ENCODE measurements around the gene VGLL4. TPM values are rescaled to one million over a fixed set of nuclear protein-coding genes. Genes with fewer than 3 reads are reported as not detected.
A peak's percentile ranks its signal among the peaks of the same experiment; 100 is the strongest.

Gene VGLL4
- total and polyA plus RNA-seq, 4 experiments from 2014 or later = 15.1 to 30.3 (median 25.6) TPM

DNA sequence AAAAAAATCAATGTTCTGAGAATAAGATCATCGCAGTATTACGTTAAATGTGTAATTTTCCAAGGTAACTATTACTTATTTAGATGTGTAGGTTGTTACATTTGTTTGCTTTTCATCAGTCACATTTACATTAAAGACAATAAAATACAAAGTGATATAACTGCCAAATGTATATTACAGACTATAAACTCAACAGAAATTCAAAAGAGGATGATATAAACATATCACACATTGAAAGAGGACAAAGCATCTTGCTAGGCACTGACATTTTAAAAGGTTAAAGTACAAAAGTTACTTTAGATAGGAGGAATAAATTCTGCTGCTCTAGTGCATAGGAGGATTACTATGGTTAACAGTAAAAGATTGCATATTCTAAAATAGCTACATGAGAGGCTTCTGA is 16.1 kb downstream of the VGLL4 start:
- Mint-ChIP-seq H3K9me3 (no peaks in the 10 kb centered on the region), H3K36me3 (peaks cover 1 to 14% of the 10 kb centered on the region in 2 donors), H3K4me3 (peak overlapping the region in 1 of 8 donors; percentile 11), H3K4me1 (peaks cover 50 to 73% (median 62%) of the 10 kb centered on the region in 4 donors), H3K27ac (no peak overlapping the region), H3K27me3 (no peaks in the 10 kb centered on the region)
- Histone ChIP-seq H3K27ac (ENCODE audit: low read depth, low read length) (no peak overlapping the region), H3K36me3 (ENCODE audit: insufficient read depth, low read length) (no peaks in the 10 kb centered on the region), H3K4me3 (ENCODE audit: low read length in 2 of 2) (no peak overlapping the region), H3K27me3 (ENCODE audit: insufficient read depth, low read length) (no peaks in the 10 kb centered on the region), H3K4me1 (ENCODE audit: insufficient read depth, low read length) (peaks cover 35% of the 10 kb centered on the region), H3K9me3 (ENCODE audit: control insufficient read depth in 1 of 2, low read length in 2 of 2) (no peaks in the 10 kb centered on the region)
- intact Hi-C loops (cut with micrococcal nuclease) = no loop called here
- no peak for DNase-seq
- ChIA-PET POLR2A (ENCODE audit: partially characterized antibody) (interaction anchor here (1.9 kb wide), 1 partner anchor 11 kb away, joined by 5 read pairs; no protein-coding TSS in a partner anchor), CTCF (ENCODE audit: partially characterized antibody) (interaction anchor here (0.7 kb wide), 1 partner anchor 214 kb away, joined by 4 read pairs; no protein-coding TSS in a partner anchor)

DNA sequence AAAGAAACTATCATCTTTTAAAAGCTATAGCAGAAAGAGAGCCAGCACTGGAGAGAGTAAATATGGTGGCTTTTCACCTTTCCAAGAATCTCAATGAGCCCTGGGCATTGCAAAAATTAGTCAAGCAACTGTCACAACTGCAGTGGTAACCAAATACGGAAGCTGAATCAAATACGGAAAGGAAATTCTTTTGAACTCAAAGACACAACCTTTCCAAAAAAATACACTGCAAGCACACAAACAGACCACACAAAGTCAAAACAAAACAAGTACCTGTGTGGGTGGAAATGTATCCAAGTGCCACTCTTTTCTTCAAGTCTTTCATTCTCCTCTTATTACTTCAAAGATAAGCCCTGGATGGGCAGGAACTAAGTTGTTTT is 17.6 kb downstream of the VGLL4 start:
- Mint-ChIP-seq H3K27ac (peak overlapping the region in 5 of 7 donors; percentile 0 to 93 (median 83)), H3K36me3 (peaks cover 1 to 9% of the 10 kb centered on the region in 2 donors), H3K9me3 (no peaks in the 10 kb centered on the region), H3K4me1 (peaks cover 45 to 72% (median 55%) of the 10 kb centered on the region in 4 donors), H3K4me3 (peak overlapping the region in 6 of 8 donors; percentile 1 to 84 (median 40)), H3K27me3 (no peaks in the 10 kb centered on the region)
- H3K27ac ChIP-seq (ENCODE audit: low read depth, low read length) = no peak overlapping the region
- intact Hi-C loops (cut with micrococcal nuclease) = no loop called here
- no peaks in the 10 kb centered on the region for H3K9me3 ChIP-seq (ENCODE audit: control insufficient read depth in 1 of 2, low read length in 2 of 2)
- H3K27me3 ChIP-seq (ENCODE audit: insufficient read depth, low read length) = no peaks in the 10 kb centered on the region
- peaks cover 35% of the 10 kb centered on the region for H3K4me1 ChIP-seq (ENCODE audit: insufficient read depth, low read length)
- no peak overlapping the region for H3K4me3 ChIP-seq (ENCODE audit: low read length in 2 of 2)
- ChIA-PET POLR2A (ENCODE audit: partially characterized antibody) (interaction anchor here (0.6 to 2.3 kb wide), 3 partner anchors 12 to 17 kb away, joined by 3 to 10 read pairs (median 5); partner anchors contain the start of gene VGLL4), CTCF (ENCODE audit: partially characterized antibody) (interaction anchor here (1.6 to 1.8 kb wide), 2 partner anchors 17 to 25 kb away, joined by 4 to 5 read pairs; partner anchors contain the start of gene VGLL4)
- no peaks in the 10 kb centered on the region for H3K36me3 ChIP-seq (ENCODE audit: insufficient read depth, low read length)
- DNase-seq = peak in 1 of 5 donors; percentile 32

DNA sequence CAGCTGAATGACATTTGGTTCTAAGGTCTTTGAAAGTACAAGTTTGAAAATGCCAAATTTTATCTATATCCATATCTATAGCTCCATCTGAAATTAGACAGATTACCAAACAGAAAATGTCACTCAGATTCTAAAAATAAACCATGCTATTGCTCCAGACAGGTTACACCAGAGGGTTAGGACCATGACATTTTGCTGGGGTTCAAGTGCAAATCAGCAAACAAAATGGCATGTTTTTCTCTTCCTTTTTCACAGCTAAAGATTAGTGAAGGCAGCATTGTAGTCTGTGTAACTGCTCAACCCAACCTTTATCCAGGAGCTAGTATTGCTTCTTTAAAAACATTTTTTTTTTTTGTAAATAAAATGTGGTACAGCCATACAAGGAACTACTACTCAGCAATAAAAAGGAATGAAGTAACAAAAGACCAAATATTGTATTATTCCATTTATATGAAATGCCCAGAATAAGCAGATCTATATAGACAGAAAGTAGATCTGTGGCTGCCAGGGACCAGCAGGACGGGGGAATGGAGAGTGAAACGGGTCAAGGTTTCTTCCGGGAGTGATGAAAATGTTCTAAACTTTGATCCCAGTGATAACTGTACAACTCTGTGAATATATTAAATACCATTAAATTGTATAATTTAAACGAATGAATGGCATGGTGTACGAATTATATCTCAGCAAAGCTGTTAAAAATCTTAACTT is 18.2 kb downstream of the VGLL4 start:
- H3K27me3 ChIP-seq (ENCODE audit: insufficient read depth, low read length) = no peaks in the 10 kb centered on the region
- peak overlapping the region; percentile 69 to 97 (median 91) for H3K27ac Mint-ChIP-seq
- ChIA-PET POLR2A (ENCODE audit: partially characterized antibody) (interaction anchor here (0.6 to 2.3 kb wide), 3 partner anchors 13 to 18 kb away, joined by 3 to 10 read pairs (median 5); partner anchors contain the start of gene VGLL4), CTCF (ENCODE audit: partially characterized antibody) (interaction anchor here (1.5 to 1.8 kb wide), 3 partner anchors 18 to 246 kb away, joined by 4 to 5 read pairs (median 4); partner anchors contain the start of gene VGLL4)
- no peaks in the 10 kb centered on the region for H3K9me3 Mint-ChIP-seq
- H3K4me1 ChIP-seq (ENCODE audit: insufficient read depth, low read length) = peaks cover 35% of the 10 kb centered on the region
- H3K27me3 Mint-ChIP-seq = no peaks in the 10 kb centered on the region
- intact Hi-C loops (cut with micrococcal nuclease) = loop anchor here (2.0 kb wide), 1 partner anchor 17 kb away; the partner anchor contains the start of gene VGLL4
- no peaks in the 10 kb centered on the region for H3K36me3 ChIP-seq (ENCODE audit: insufficient read depth, low read length)
- H3K4me3 Mint-ChIP-seq = peak overlapping the region in 5 of 8 donors; percentile 68 to 85 (median 80)
- H3K36me3 Mint-ChIP-seq = peaks cover 1 to 9% of the 10 kb centered on the region in 2 donors
- DNase-seq = no peak
- H3K4me1 Mint-ChIP-seq = peaks cover 45 to 72% (median 55%) of the 10 kb centered on the region in 4 donors
- no peaks in the 10 kb centered on the region for H3K9me3 ChIP-seq (ENCODE audit: control insufficient read depth in 1 of 2, low read length in 2 of 2)
- no peak overlapping the region for H3K4me3 ChIP-seq (ENCODE audit: low read length in 2 of 2)
- H3K27ac ChIP-seq (ENCODE audit: low read depth, low read length) = no peak overlapping the region

DNA sequence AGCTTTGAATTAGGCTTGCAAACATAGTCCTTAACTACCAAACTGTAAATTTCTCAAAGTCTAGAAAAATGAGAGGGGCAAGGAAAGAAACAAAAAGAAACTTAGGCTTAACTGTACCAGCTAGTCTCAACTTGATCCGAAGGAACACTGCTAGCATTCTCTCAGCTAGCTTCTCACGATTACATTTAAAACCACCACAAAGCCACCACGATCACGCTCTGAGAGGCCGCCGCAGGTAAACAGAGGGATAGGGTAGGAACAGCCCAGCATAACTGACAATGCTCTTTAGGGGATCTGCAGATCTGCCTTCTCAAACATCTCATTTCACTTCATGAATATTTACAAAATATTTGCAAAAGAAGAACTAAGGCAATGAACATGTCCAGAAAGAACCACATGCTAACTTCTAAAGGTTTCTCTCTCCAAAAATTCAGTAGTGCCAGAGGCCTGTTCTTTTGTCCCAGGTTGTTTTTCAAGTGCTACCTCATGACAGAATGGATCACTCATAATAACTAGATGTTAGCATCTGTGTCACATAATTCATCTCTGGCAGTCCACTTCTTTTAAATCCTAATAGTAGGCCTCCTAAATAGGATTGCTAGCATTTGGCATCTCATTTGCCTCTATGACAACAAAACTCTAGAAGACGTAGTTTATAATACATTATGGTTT is 18.9 kb downstream of the VGLL4 start:
- Histone ChIP-seq H3K27ac (ENCODE audit: low read depth, low read length) (peak overlapping the region; percentile 46), H3K36me3 (ENCODE audit: insufficient read depth, low read length) (no peaks in the 10 kb centered on the region), H3K4me1 (ENCODE audit: insufficient read depth, low read length) (peaks cover 39% of the 10 kb centered on the region), H3K27me3 (ENCODE audit: insufficient read depth, low read length) (no peaks in the 10 kb centered on the region), H3K4me3 (ENCODE audit: low read length in 2 of 2) (peak overlapping the region in 1 of 2 donors; percentile 3), H3K9me3 (ENCODE audit: control insufficient read depth in 1 of 2, low read length in 2 of 2) (no peaks in the 10 kb centered on the region)
- Mint-ChIP-seq H3K27me3 (no peaks in the 10 kb centered on the region), H3K4me3 (peak overlapping the region; percentile 50 to 85 (median 74)), H3K36me3 (peaks cover 1 to 7% of the 10 kb centered on the region in 2 donors), H3K27ac (peak overlapping the region; percentile 83 to 97 (median 92)), H3K4me1 (peaks cover 48 to 75% (median 58%) of the 10 kb centered on the region in 4 donors), H3K9me3 (no peaks in the 10 kb centered on the region)
- POLR2A ChIA-PET (ENCODE audit: partially characterized antibody) = interaction anchor here (0.9 to 2.3 kb wide), 2 partner anchors 19 kb away, joined by 5 to 10 read pairs; partner anchors contain the start of gene VGLL4
- DNase-seq = peak in 4 of 5 donors; percentile 16 to 51 (median 28)
- intact Hi-C loops (cut with micrococcal nuclease) = loop anchor here (2.0 kb wide), 1 partner anchor 18 kb away; the partner anchor contains the start of gene VGLL4
- CTCF ChIA-PET (ENCODE audit: partially characterized antibody) = interaction anchor here (1.3 to 1.8 kb wide), 4 partner anchors 12 to 388 kb away, joined by 3 to 5 read pairs (median 4); partner anchors contain the start of gene VGLL4

DNA sequence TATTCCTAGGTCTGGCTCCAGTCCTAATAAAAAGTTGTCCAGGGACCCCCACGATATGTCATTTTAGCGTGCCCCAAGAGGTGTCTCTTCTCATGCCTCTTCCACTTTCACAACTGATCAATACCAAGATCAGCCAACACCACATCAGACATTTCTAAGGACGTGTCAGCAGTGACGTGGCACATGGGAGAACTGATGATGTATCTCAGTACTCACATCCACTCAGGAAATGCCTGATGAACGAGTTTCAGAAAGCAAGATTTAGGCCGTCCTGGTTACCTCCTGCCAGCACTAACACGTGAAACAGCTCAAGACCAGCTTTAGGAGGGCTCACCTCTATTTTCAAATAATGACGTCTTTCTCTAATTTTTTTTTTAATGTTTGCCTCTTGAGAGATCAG is 19.6 kb downstream of the VGLL4 start:
- Histone ChIP-seq H3K36me3 (ENCODE audit: insufficient read depth, low read length) (no peaks in the 10 kb centered on the region), H3K4me3 (ENCODE audit: low read length in 2 of 2) (peak overlapping the region in 1 of 2 donors; percentile 3), H3K27me3 (ENCODE audit: insufficient read depth, low read length) (no peaks in the 10 kb centered on the region), H3K27ac (ENCODE audit: low read depth, low read length) (peak overlapping the region; percentile 46), H3K4me1 (ENCODE audit: insufficient read depth, low read length) (peaks cover 46% of the 10 kb centered on the region), H3K9me3 (ENCODE audit: control insufficient read depth in 1 of 2, low read length in 2 of 2) (no peaks in the 10 kb centered on the region)
- H3K27ac Mint-ChIP-seq = peak overlapping the region; percentile 83 to 97 (median 92)
- no peaks in the 10 kb centered on the region for H3K27me3 Mint-ChIP-seq
- H3K36me3 Mint-ChIP-seq = peaks cover 1 to 6% of the 10 kb centered on the region in 2 donors
- DNase-seq = peak; percentile 48 to 87 (median 60)
- ChIA-PET CTCF (ENCODE audit: partially characterized antibody) (interaction anchor here (1.3 to 1.5 kb wide), 3 partner anchors 13 to 388 kb away, joined by 3 to 4 read pairs (median 4); no protein-coding TSS in a partner anchor), POLR2A (ENCODE audit: partially characterized antibody) (interaction anchor here (0.6 to 0.9 kb wide), 2 partner anchors 20 to 45 kb away, joined by 3 to 5 read pairs; partner anchors contain the start of gene VGLL4)
- H3K4me3 Mint-ChIP-seq = peak overlapping the region; percentile 50 to 85 (median 74)
- H3K9me3 Mint-ChIP-seq = no peaks in the 10 kb centered on the region
- intact Hi-C loops (cut with micrococcal nuclease) = loop anchor here (2.0 kb wide), 1 partner anchor 19 kb away; the partner anchor contains the start of gene VGLL4
- H3K4me1 Mint-ChIP-seq = peaks cover 54 to 81% (median 64%) of the 10 kb centered on the region in 4 donors

DNA sequence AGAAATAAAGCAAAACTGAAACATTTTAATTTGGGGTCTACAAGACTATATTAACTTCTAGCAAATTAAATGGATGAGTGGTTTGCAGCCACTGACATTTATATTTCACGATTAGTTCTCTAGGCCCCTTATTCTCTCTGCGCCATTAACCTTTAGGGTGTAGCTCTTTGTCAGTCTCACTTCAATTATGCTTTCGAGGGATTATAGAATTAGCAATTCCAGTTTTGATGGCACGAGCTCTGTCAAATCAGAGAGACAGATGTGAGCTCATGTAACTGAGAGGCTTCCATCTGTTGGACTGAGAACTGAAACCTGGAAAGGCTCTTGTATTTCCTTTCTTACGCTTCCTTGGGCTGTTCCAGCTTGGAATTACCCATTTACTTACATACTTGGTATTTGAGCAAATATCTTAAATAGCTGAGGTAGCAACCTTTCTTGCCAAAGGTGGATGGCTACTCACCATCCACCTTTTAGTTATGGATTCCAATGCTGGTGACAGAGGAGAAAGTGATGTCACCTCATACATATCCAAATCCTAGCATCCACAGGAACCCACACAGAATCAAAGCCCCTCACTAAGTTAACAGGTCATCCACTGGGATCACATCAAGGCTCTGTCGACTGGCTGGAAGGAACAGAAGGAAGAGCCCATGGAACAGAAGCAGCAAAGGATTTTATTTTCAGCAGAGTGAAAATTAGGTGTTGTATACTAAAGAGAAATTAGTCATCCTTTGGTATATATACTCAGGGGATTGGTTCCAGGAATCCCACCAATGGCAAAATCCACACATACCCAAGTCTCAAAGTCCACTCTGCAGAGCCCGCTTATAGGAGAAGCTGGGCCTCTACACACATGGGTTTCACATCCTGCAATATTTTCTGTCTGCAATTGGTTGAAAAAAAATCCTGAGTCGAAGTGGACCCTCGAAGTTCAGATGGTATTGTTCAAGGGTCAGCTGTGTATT is 20.8 kb downstream of the VGLL4 start:
- Mint-ChIP-seq H3K36me3 (peaks cover 1 to 6% of the 10 kb centered on the region in 2 donors), H3K27me3 (no peaks in the 10 kb centered on the region), H3K9me3 (no peaks in the 10 kb centered on the region), H3K4me3 (no peak overlapping the region), H3K27ac (peak overlapping the region in 3 of 7 donors; percentile 43 to 73 (median 72)), H3K4me1 (peaks cover 55 to 84% (median 66%) of the 10 kb centered on the region in 4 donors)
- POLR2A ChIA-PET (ENCODE audit: partially characterized antibody) = interaction anchor here (1.2 kb wide), 1 partner anchor 18 kb away, joined by 3 read pairs; no protein-coding TSS in a partner anchor
- Histone ChIP-seq H3K27ac (ENCODE audit: low read depth, low read length) (no peak overlapping the region), H3K27me3 (ENCODE audit: insufficient read depth, low read length) (no peaks in the 10 kb centered on the region), H3K4me3 (ENCODE audit: low read length in 2 of 2) (no peak overlapping the region), H3K36me3 (ENCODE audit: insufficient read depth, low read length) (no peaks in the 10 kb centered on the region), H3K9me3 (ENCODE audit: control insufficient read depth in 1 of 2, low read length in 2 of 2) (no peaks in the 10 kb centered on the region), H3K4me1 (ENCODE audit: insufficient read depth, low read length) (peaks cover 48% of the 10 kb centered on the region)
- intact Hi-C loops (cut with micrococcal nuclease) = no loop called here
- DNase-seq = no peak
- CTCF ChIA-PET (ENCODE audit: partially characterized antibody) = interaction anchor here (0.7 kb wide), 1 partner anchor 23 kb away, joined by 3 read pairs; no protein-coding TSS in a partner anchor

All from CD4-positive, alpha-beta memory T cell (primary cell).